HG02571 (cell line): ENCODE results near the gene RNF217.
"Not testable (repeated sequence)": the region's sequence is repeated elsewhere in the genome, so short reads cannot be mapped to it uniquely, and the experiment has no call there.

Source experiments
- ATAC-seq: cut with Tn5 transposase; IDR thresholded peaks from one replicate; pipeline ENCODE4 v1.9.1; 2021; ENCODE audit warnings: mild to moderate bottlenecking, moderate library complexity; ENCODE audit not compliant: unreplicated experiment

RNF217 gene

GRCh38 chr6:124962639-124963415, 590 bp downstream of the RNF217 start:
- no peak for ATAC-seq

GRCh38 chr6:124963416-124963785, 1.2 kb downstream of the RNF217 start:
- no peak for ATAC-seq

GRCh38 chr6:124963831-124964763, 1.9 kb downstream of the RNF217 start:
- no peak for ATAC-seq

GRCh38 chr6:124964764-124965105, 2.5 kb downstream of the RNF217 start:
- ATAC-seq = no peak

GRCh38 chr6:124965424-124965850, 3.2 kb downstream of the RNF217 start:
- ATAC-seq = not testable (repeated sequence)

GRCh38 chr6:124967444-124967843, 5.2 kb downstream of the RNF217 start:
- ATAC-seq = no peak

- no peak for ATAC-seq
Measured at GRCh38 chr6:124968401-124968800, 6.2 kb downstream of the RNF217 start.

GRCh38 chr6:124970243-124970642, 8.0 kb downstream of the RNF217 start:
- no peak for ATAC-seq

- no peak for ATAC-seq
Measured at GRCh38 chr6:124970763-124971162, 8.5 kb downstream of the RNF217 start.

GRCh38 chr6:124973780-124974179, 11.5 kb downstream of the RNF217 start:
- no peak for ATAC-seq

GRCh38 chr6:124974771-124975377, 12.6 kb downstream of the RNF217 start:
- ATAC-seq = no peak

GRCh38 chr6:124977067-124977908, 15.1 kb downstream of the RNF217 start:
- ATAC-seq = no peak

- no peak for ATAC-seq
Measured at GRCh38 chr6:124978451-124979293, 16.4 kb downstream of the RNF217 start.

GRCh38 chr6:124979294-124979678, 17.0 kb downstream of the RNF217 start:
- ATAC-seq = no peak

GRCh38 chr6:124982669-124983068, 20.4 kb downstream of the RNF217 start:
- ATAC-seq = no peak

GRCh38 chr6:124983383-124984083, 21.3 kb downstream of the RNF217 start:
- no peak for ATAC-seq

- ATAC-seq = no peak
Measured at GRCh38 chr6:124984668-124985338, 22.6 kb downstream of the RNF217 start.

GRCh38 chr6:124986164-124986563, 23.9 kb downstream of the RNF217 start:
- ATAC-seq = no peak

GRCh38 chr6:124987291-124987690, 25.1 kb downstream of the RNF217 start:
- ATAC-seq = no peak
